NCI-H345 (cell line): ENCODE data around the gene CNOT6.

Experiments used
- DNase-seq: peaks from one replicate; lab custom pipeline; 2025; lab: John Stamatoyannopoulos, UW

CNOT6 gene

DNA sequence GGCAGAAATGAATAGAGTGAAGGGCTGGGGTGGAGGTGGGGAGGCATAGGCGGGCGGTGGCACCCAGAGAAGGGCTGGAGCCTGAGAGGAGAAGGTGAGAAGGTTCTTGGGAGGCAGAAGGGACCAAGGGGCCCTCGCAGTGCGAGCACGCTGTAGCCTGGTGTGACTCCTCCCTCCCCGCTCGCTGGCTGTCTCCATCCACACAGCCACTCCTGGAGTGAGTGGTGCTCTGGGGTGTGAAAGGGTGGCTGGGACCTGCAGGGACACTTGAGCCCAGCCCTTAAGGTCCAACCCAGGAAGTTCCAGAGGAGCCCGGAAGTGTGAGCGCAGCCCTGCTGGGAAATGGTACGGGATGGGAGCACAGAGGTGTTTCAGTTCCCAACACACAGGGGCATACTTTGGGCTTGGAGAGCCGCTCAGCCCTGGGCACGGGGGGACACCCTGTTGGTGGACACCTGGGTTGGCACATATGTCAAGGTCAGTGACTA is 106.4 kb downstream of the CNOT6 start:
- no peak for DNase-seq

GRCh38 chr5:180601591-180602480 is 107.7 kb downstream of the CNOT6 start:
- no peak for DNase-seq

GRCh38 chr5:180602481-180603075 is 108.4 kb downstream of the CNOT6 start:
- no peak for DNase-seq

GRCh38 chr5:180603076-180603594 is 109.0 kb downstream of the CNOT6 start:
- no peak for DNase-seq

DNA sequence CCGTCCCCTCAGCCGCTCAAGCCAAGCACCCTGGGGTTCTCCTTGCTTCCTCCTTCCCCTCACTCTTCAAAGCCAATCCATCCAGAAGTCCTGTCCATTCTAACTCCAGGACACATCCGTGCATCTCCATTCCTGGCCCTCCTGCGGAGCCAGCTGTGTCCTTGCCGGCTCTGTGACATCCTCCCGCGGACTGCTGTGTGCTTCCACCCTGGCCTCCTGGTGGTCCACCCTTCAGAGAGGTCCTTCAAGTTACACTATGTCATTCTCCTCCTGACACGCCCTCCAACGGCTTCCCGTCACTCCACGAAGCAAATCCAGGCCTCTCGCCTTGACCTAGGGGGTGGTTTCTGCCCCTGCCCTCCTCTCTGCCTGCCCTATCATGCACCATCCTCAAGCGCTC is 110.1 kb downstream of the CNOT6 start:
- DNase-seq = no peak

- DNase-seq = peak; percentile 56
These were observed 111.5 kb downstream of the CNOT6 start for GRCh38 chr5:180605554-180606214.

DNA sequence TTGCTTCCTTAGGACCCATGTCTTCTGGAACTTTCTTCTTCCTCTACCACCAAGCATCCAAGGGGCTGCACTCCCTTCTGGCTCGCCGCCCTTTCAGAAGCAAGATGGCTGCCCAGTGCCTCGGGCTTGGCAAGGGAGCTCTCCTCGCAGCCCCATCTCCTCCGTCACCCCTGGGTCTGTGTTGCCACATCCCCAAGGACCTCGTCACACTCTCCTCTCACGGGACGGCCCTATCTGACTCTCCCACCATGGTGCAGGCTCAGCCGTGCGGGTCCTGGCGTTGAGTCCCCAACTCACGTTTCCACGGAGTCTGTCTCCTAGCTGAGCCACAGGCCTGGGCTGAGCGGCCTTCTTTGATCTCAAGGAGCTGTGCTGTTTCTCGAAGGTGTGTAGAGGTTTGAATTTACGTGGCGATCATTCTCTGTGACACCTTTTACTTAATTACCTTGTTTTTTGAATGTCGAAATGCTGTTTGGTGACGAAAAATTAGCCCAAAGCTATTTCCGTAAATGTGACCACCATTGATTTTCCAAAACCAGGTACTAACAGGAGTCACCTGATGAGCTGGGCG is 112.1 kb downstream of the CNOT6 start:
- no peak for DNase-seq

- no peak for DNase-seq
These were observed 113.8 kb downstream of the CNOT6 start for GRCh38 chr5:180607861-180608571.

DNA sequence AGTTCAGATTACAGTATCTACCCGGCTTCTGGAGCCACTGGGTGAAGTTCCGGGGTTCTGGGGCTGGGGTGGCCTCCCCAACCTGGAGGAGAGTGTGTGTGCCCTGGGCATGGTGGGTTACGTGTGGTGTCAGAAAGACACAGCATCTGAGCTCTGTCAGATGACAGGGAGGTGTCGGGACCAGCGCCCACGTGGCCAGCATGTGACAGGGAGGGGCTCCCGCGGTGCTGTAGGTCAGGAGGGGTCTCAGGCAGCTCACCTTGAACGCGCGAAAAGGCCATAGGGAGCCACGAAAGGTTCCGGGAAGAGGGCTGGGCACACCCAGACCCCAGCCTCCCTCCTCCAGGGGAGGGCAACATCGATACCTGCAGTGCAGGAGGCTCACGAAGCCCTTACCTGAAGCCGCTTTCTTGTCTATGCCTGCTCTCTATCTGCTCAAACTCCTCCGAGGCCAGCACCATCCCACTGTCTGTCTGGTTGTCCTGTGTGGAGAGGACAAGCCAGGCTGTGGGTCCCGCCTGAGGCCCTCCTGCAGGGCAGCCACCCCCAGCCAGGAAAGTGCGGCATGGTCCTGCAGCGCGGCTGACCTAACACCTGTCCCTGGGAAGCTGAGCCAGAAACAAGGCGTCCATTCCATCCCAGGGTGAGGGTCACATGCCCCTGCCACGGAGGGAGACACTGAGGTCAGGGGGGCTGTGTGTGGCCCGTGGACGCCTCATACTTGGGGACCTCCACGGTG is 114.6 kb downstream of the CNOT6 start:
- no peak for DNase-seq

GRCh38 chr5:180609386-180609785 is 115.2 kb downstream of the CNOT6 start:
- no peak for DNase-seq

- DNase-seq = no peak
These were observed 115.8 kb downstream of the CNOT6 start for GRCh38 chr5:180609817-180610550.

DNA sequence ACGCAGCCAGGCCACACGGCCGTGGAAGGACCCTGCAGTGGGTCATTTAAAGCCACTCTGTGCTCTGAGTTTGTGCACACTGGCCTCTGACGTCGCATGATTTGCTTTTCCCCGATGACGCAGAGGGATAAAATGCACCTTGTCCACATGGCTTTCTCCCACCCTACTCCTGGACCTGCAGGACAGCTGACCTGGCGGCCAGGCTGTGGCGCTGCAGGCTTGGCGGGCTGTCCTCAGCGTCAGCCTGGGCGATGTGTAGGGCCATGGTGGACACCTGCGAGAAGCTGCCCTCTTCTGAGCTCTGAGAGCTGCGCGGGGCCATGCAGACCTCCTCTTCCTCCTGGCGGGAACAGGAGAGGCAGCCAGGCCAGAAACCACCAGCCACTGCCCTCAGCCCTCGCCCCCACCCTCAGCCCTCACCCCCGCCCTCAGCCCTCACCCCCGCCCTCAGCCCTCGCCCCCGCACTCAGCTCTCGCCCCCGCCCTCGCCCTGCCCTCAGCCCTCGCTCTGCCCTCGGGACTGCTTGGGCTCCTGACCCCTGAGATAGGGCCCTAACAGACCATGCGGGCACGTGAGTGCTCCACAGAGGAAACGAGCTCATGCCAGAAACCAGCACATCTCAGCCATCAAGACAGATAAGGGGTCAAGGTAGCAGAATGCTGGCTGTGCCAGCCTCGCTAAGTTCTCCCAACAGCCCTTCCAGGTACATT is 117.1 kb downstream of the CNOT6 start:
- no peak for DNase-seq

DNA sequence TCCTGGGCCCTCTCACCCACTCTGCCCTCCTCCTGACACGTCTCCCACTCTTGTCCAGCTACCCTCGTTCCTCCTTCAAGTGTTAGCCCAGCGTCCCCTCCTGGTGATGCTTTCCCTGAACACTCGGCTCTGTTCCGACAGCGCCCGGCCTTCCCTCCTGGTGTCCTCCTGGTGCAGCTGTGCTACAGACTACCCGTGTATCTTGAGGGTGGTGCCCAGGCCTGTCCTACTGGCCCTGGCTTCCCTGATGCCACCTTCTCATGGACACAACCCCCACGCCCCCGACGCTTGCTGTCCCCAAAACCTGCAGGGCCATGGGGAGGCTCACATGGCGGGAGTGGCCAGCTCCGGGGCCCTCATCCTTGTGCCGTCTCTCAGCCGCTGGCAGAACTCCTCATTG is 118.5 kb downstream of the CNOT6 start:
- no peak for DNase-seq

DNA sequence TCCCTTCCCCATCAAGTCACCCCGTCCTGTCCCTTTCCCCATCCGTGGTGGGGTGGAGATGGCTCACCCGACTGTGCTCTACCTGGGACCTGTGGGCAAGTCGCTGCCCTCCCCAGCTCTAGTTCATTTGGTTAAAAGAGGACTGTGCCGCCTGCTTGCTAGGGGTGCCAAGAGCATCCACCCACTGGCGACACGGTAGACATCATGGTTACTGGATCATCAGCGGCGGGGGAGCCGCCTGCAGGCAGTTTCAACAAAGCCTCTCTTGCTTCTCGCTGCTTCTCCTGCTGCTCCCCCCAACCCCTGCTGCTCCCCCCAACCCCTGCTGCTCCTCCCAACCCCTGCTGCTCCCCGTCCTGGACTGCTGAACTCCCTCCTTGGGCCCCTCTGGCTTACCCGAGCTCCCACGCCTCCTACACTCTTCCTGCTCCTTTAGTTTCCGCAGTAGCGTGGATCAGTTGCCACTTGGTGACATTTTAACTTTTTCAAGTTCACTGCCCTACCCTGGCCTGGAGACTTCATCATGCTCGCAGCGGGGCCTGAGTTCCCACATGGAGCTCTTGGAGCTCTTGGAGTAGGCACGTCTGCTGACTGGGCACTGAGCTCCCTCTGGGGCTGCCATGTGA is 119.1 kb downstream of the CNOT6 start:
- no peak for DNase-seq

DNA sequence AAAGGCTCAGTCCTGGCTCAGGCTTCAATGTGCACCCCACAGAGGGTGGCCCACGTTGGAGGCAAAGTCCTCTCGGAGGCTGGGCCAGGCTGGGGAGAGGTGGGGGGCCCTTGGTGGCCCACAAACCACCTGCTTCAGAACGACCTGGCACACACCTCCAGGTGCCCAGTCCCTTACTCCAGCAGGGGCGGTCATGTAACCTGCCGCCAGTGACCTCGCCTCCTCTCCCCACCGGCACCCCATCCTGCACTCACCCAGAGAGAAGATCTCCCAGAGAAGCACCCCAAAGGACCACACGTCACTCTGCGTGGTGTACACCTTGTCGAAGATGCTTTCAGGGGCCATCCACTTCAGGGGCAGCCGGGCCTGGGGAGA is 119.6 kb downstream of the CNOT6 start:
- DNase-seq = no peak

DNA sequence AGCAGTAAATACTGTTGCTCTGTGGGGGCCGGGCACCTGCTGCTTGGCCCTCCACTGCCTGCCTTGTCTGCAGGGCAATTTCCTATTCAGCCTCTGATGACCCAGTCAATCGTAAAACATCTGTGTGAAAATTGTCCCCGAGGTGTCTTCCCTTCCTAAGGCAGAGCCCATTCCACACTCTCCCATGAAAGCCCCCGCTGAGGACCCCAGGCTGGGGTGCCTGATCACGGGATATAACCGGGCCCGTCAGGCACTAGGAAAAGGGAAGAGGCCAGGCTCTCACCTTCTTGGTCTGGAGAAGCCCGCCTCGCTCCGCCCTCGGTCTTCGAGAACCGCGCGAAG is 124.3 kb downstream of the CNOT6 start:
- DNase-seq = no peak

DNA sequence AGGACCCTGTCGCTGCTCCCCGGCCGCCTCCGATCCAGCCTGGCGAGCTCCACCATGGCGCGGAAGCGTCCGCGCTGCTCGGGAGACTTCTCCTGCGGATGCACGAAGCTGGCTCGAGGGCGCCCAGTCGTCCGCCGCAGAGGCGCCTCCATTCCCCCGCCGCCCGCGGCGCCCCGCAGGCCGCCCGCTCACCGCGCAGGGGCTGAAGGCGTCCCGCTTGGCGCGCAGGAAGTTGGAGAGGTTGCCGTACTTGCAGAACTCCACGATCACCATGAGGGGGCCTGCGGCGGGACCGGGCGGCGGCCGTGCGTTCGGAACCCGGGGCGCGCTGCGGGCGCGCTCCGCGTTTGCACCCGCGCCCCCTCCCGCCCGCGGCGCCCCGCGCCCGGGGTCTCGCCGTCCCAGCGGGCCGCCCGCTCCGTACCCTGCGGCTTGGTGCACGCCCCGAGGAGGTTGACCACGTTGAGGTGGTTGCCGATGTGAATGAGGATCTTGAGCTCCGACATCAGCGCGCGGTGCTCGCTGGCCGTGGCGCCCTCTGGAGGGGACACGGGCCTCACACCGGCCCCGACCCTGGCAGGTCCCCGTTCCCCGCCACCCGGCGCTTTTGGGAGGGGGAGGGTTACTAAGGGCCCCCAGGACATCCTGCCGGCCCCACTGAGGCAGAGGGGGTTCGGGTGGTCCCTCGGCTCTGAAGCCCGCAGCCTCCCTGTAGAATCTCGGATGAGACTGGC is 124.8 kb downstream of the CNOT6 start:
- DNase-seq = no peak

DNA sequence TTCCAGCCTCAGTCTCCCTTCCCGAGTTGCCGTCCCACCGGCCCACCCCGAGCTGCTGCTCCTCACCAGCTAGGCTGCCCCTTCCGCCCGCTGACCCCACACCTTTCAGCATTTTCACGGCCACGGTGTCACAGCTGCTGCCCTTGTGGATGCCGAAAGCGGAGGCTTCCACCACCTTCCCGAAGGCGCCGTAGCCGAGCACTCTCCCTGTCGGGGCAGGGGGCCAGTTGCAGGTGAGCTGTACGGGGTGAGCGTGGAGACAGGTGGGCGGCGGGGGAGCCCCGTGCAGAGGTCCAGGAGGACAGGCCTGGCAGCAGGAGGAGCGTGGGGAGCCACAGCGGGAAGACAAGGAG is 125.4 kb downstream of the CNOT6 start:
- no peak for DNase-seq

- no peak for DNase-seq
These were observed 125.8 kb downstream of the CNOT6 start for GRCh38 chr5:180620014-180620413.
